Kidney epithelial cell (primary cell): ENCODE results near the gene PYGL. TPM values are rescaled to one million over a fixed set of nuclear protein-coding genes. Genes with fewer than 3 reads are reported as not detected.

Experiments
- DNase-seq: peaks from one replicate; pipeline ENCODE4 v3.0.0-alpha.2; 2010; ENCODE audit warnings: low read depth
- H3K27me3 ChIP-seq: 2 replicates; pipeline ENCODE4 v1.6.0; 2011; ENCODE audit warnings: low read length; ENCODE audit not compliant: control insufficient read depth, insufficient read depth
- H3K36me3 ChIP-seq: 2 replicates; pipeline ENCODE4 v1.5.1; 2011; ENCODE audit warnings: low read length; ENCODE audit not compliant: control insufficient read depth, insufficient read depth
- H3K4me3 ChIP-seq: 2 replicates; pipeline ENCODE4 v1.5.1; 2011; ENCODE audit warnings: low read depth, mild to moderate bottlenecking, control low read depth, low read length
- total RNA-seq: library from RNA; depleted of rRNA; stranded (reverse); fragments of >200 nt; gene quantifications from 2 replicates; pipeline ENCODE4 v1.2.3, GENCODE V29; 2015
- TF ChIP-seq, protein P1 (sequence below): IDR thresholded peaks from 2 replicates; pipeline ENCODE4 v1.5.1; 2011; ENCODE audit warnings: mild to moderate bottlenecking, moderate library complexity, low read length, control low read depth, inconsistent platforms; ENCODE audit not compliant: insufficient read depth, poor library complexity, severe bottlenecking

The PYGL gene
- total RNA-seq = 41.1 and 48.2 TPM in 2 replicates

DNA sequence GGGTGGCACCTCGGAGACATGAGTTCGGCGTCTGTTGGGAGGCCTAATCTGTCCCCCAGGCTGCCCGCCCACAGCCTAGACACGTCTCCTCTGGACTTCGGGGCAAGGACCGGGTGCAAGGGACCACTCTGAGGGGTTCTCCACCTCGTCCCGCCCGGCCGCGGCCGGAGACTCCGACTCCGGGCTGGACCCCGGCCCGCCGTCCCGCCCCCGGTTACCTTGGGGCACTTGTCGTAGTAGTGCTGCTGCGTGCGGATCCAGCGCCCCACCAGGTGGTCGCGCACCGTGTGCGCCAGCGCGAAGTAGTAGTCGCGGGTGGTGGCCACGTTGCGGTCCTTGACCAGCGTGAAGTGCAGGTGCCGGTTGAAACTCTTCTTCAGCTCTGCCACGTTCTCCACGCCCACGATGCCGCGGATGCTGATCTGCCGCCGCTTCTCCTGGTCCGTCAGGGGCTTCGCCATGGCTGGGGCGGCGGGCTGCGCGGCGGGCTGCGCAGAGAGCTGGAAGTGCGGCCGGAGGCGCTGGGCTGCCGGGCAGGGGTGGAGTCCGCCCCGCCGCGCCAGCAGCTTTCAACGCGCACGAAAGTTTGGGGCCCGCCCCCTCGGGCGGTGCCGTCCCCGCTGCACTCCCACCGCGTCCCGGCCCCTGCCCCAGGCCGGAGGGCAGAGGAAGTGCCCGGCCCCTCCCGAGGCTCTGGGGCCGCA is at the start of gene PYGL:
PYGL (minus strand) TSS at position 541 of the 704 bp plus-strand sequence; CDS start at position 461, 80 bp downstream.
- Histone ChIP-seq H3K36me3 (no peaks in the 10 kb centered on the region), H3K27me3 (no peaks in the 10 kb centered on the region), H3K4me3 (peak within 1 kb of the TSS; percentile 54)
- TF ChIP-seq, protein P1, sequence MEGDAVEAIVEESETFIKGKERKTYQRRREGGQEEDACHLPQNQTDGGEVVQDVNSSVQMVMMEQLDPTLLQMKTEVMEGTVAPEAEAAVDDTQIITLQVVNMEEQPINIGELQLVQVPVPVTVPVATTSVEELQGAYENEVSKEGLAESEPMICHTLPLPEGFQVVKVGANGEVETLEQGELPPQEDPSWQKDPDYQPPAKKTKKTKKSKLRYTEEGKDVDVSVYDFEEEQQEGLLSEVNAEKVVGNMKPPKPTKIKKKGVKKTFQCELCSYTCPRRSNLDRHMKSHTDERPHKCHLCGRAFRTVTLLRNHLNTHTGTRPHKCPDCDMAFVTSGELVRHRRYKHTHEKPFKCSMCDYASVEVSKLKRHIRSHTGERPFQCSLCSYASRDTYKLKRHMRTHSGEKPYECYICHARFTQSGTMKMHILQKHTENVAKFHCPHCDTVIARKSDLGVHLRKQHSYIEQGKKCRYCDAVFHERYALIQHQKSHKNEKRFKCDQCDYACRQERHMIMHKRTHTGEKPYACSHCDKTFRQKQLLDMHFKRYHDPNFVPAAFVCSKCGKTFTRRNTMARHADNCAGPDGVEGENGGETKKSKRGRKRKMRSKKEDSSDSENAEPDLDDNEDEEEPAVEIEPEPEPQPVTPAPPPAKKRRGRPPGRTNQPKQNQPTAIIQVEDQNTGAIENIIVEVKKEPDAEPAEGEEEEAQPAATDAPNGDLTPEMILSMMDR = peak; percentile 7
- DNase-seq = no peak

DNA sequence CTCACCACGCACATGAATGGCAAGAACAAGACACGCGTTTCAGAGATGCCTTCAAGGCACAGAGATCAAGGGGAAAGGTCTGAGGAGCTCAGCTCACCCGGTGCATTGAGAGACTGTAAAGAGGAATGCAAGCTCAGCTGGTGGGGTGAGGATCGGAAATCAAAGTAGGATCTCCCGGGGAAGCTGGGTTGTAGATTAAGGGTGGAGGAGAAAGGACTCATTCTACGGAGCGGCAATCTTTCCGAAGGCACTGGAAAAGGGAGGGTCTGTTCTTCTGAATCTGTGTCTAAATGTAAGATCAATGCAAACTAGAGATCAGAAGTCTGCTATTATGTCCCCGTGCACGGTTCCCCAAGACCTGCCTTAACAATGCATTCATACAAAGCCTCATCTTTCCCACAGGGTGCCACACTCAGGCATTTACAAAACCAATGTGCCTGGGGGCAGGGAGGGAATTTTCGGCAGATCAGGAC is 41.6 kb upstream of the PYGL start:
- Histone ChIP-seq H3K27me3 (no peaks in the 10 kb centered on the region), H3K4me3 (no peak overlapping the region), H3K36me3 (no peaks in the 10 kb centered on the region)
- no peak for DNase-seq
- TF ChIP-seq, protein P1 = no peak

DNA sequence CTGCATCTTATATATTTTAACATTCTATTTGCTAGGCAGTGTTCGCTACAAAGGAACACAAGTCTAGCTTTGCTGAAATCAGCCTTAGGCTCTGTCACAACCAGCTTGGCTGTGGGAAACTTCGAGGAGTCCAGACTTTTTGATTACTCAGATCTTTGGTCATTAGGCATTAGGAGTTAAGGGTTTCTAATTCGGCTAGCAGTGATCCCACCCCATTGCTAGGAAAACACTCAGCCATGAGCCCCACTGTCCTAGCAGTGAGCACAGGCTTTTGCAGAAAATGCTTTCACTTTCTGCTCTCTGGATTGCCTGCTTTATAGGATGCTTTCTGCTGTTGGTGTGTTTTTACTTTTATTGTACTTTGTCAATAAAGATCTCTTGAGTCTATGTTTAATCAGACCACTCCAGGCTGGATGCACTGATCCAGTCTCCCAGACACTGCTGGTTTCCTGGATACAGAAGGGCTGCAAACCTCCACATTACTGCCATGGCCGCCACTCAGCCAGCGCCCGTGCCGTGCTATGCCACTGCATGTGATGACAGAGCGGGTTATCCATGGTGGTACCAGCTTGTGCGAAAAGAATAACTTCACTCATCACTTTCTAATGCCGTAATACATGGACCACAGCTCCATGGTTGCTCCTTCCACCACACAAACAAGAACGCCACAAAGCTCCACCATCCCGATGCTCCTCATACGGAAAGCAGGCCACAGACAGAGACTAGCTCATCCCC is 41.0 kb upstream of the PYGL start:
- TF ChIP-seq, protein P1 = no peak
- no peak overlapping the region for H3K4me3 ChIP-seq
- no peak for DNase-seq
- H3K27me3 ChIP-seq = no peaks in the 10 kb centered on the region
- H3K36me3 ChIP-seq = no peaks in the 10 kb centered on the region

DNA sequence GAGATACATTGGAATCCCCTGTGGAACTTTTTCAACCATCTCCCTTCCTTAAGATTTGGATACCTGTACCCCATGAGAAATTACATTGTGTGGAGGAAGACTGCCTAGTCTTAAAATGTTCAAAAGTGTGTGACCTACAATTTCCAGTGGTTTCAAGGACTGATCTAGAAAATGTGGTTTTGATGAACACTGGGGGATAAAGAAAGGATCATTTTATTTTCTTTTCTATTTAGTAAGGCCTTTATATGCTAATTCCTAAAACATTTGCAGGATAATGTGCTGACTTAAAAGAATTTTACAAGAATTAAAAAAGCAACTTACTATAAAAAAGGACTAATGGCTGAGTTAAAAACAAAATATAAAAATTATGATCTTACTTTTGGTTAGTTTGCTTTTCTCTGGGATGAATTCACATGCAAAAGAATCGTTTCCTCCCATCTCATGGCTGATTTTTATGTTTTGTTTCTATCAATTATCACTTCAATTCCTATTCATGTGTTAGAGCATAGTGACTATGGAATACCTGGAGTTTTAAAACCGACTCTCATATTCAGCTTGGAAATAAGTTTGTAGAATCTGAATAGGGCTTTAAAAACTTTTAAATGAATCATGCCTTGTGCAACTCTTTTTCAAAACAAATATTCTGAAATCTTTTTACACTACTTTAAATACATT is 39.9 kb upstream of the PYGL start:
- no peak for DNase-seq
- Histone ChIP-seq H3K36me3 (no peaks in the 10 kb centered on the region), H3K27me3 (no peaks in the 10 kb centered on the region), H3K4me3 (no peak overlapping the region)
- TF ChIP-seq, protein P1 = no peak

DNA sequence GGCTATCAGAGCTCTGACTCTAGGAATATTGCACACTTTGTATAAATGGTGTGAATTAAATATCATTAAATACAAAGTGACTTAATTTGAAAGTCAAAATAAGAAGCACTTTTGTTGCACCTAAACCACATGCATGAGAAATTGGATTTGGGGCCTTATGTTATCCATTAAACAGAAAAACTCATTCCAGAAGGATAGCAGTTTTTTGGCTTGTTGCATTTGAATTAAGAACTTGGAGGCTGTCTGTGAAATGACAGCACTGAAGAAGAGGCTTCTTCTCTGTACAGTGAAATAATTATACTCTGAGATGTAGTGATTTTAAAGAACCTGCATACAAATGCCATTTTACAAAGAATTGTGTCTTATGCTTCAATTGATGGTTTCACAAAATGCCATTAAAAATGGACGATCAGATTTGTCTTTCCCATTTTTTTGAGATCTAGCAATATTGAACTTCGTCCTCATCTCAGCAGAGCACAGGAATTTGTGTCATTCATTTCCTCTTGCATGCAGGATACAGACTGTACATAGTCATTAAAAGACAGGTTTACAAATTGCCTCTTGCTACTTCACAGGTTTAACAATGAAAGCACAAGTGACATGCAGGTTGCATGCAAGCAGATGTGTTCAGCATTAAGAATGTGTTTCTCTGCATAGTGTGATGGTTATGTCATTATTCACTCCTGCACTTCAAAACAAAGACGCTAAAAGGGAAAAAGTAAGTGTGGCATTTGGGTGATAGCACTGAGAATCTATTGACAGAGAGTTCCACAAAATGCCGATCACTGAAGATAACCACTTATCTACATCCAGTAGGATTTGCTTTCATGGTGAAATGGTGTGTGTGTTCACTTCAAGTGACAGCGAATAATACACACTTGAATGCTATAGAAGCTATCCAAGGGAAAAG is 35.9 kb upstream of the PYGL start:
- no peak for DNase-seq
- TF ChIP-seq, protein P1 = no peak
- Histone ChIP-seq H3K36me3 (no peaks in the 10 kb centered on the region), H3K27me3 (peaks cover 2% of the 10 kb centered on the region), H3K4me3 (no peak overlapping the region)
